NCI-H1694 treated with DMSO at 0.1 percent for 48 hours (cell line): ENCODE measurements around the gene ANKDD1B.

Source experiments
- DNase-seq: peaks from one replicate; lab custom pipeline; 2025; lab: John Stamatoyannopoulos, UW

Gene ANKDD1B

GRCh38 chr5:75706016-75706415, 94.8 kb downstream of the ANKDD1B start:
- no peak for DNase-seq

- no peak for DNase-seq
These were observed 95.5 kb downstream of the ANKDD1B start for GRCh38 chr5:75706775-75707174.

- no peak for DNase-seq
These were observed 96.8 kb downstream of the ANKDD1B start for GRCh38 chr5:75707911-75708509.

GRCh38 chr5:75710637-75711036, 99.4 kb downstream of the ANKDD1B start:
- no peak for DNase-seq

- no peak for DNase-seq
These were observed 99.9 kb downstream of the ANKDD1B start for GRCh38 chr5:75711151-75711550.

GRCh38 chr5:75712091-75712490, 100.8 kb downstream of the ANKDD1B start:
- DNase-seq, result no peak

GRCh38 chr5:75716715-75717081, 105.4 kb downstream of the ANKDD1B start:
- DNase-seq, result no peak

GRCh38 chr5:75717082-75717922, 106.0 kb downstream of the ANKDD1B start, which contains the start of gene POC5:
Gene POC5 (minus strand): TSS chr5:75717437. CDS start chr5:75712937, 4,500 bp downstream.
- DNase-seq, result peak; percentile 93

GRCh38 chr5:75720882-75721281, 109.6 kb downstream of the ANKDD1B start:
- DNase-seq, result no peak
